ENCODE measurements around the gene ZNF213. TPM values are rescaled to one million over a fixed set of nuclear protein-coding genes. Genes with fewer than 3 reads are reported as not detected.

The ZNF213 gene
- polyA plus RNA-seq, 3 donors: 1.5 to 2.6 (median 1.8) TPM

DNA sequence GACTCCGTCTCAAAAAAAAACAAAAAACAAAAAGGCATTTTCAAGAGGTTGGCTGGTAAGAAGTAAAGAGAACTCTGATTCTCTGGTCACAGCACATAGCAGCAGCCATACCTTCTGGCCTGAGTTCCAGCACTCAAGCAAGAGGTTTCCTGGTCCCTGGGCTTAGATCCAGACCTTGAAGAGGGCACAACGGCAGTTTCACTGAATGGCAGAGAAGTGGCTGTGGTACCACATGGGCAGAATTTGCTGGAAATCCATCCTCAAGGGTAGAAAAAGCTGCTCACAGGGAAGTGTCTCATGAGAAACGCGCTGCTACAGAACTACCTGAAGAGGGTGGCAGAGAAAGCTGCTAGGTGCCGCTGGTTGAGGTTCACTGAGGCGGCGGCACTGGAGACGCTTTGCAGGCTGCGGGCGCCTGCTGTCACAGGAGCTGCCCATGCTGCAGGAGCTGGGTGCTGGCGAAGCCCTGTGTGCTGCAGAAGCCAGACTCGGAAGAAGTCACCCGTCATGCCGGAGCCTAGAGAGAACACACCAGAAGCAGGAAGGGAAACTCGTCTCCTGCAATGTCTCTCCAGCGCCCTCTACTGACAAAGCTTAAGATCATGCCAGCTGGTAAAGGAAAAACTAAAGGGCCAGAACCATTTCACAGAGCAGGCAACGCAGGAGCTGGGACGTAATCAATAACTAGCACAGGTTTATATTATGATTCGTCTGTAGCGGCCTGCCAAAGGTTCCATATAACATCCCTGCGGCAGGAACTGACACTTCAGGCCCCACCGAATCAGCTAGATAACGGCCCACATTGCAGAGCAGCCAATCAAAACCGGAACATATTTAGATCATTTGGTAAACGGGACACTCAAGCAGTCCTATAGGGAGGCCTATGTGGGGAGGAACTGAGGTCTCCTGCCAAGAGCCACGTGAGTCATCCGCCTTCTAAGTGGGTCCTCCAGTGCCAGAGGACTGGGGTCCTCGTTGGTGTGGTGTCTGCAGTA is 5.4 kb upstream of the ZNF213 start:
- Histone ChIP-seq H2AFZ (ENCODE audit: insufficient read depth, low read depth, low read length, poor library complexity, severe bottlenecking) (peak overlapping the region; percentile 90), H3K4me2 (replicated peaks; ENCODE audit: extremely low read depth, low read length, poor library complexity, severe bottlenecking) (peak overlapping the region; percentile 93), H3K4me3 (replicated peaks in 1 of 3; ENCODE audit: low read depth in 2 of 3, low read length in 3 of 3) (peak overlapping the region; percentile 56 to 89 (median 65)), H3K4me1 (ENCODE audit: control insufficient read depth in 1 of 2, insufficient read depth in 2 of 2, low read length in 2 of 2) (peaks cover 31 to 43% of the 10 kb centered on the region in 2 donors), H3K36me3 (replicated peaks in 1 of 2; ENCODE audit: control insufficient read depth in 1 of 2, insufficient read depth in 2 of 2, low read length in 2 of 2) (no peaks in the 10 kb centered on the region), H3K9ac (ENCODE audit: insufficient read depth, low read length, poor library complexity, severe bottlenecking) (peak overlapping the region; percentile 55), H3K79me2 (ENCODE audit: insufficient read depth, low read length) (peaks cover 30% of the 10 kb centered on the region), H3K27ac (ENCODE audit: low read depth in 1 of 2, low read length in 2 of 2) (peak overlapping the region; percentile 37 to 66), H4K20me1 (ENCODE audit: insufficient read depth, low read length) (no peaks in the 10 kb centered on the region), H3K27me3 (ENCODE audit: control insufficient read depth in 2 of 2, insufficient read depth in 2 of 2, low read length in 2 of 2) (no peaks in the 10 kb centered on the region), H3K9me3 (replicated peaks in 1 of 2; ENCODE audit: control insufficient read depth in 1 of 2, insufficient read depth in 1 of 2, low read length in 2 of 2) (no peaks in the 10 kb centered on the region)
- TF ChIP-seq, protein P1, sequence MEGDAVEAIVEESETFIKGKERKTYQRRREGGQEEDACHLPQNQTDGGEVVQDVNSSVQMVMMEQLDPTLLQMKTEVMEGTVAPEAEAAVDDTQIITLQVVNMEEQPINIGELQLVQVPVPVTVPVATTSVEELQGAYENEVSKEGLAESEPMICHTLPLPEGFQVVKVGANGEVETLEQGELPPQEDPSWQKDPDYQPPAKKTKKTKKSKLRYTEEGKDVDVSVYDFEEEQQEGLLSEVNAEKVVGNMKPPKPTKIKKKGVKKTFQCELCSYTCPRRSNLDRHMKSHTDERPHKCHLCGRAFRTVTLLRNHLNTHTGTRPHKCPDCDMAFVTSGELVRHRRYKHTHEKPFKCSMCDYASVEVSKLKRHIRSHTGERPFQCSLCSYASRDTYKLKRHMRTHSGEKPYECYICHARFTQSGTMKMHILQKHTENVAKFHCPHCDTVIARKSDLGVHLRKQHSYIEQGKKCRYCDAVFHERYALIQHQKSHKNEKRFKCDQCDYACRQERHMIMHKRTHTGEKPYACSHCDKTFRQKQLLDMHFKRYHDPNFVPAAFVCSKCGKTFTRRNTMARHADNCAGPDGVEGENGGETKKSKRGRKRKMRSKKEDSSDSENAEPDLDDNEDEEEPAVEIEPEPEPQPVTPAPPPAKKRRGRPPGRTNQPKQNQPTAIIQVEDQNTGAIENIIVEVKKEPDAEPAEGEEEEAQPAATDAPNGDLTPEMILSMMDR (IDR thresholded peaks at IDR 0.05): peak; percentile 95
- Mint-ChIP-seq H3K9me3 (no peaks in the 10 kb centered on the region), H3K27me3 (ENCODE audit: low read depth in 3 of 3) (peaks cover 0 to 2% (median 0%) of the 10 kb centered on the region in 3 donors), H3K36me3 (peaks cover 4 to 6% of the 10 kb centered on the region in 2 donors), H3K4me3 (peak overlapping the region; percentile 85 to 93), H3K4me1 (peaks cover 40% of the 10 kb centered on the region), H3K27ac (peak overlapping the region in 6 of 7 donors; percentile 68 to 88 (median 78))
- peak; percentile 82 to 87 (median 83) for DNase-seq
- 16% methylated on average over 24 of the region's 28 CpGs for WGBS (ENCODE audit: insufficient coverage)
- intact Hi-C loops (cut with micrococcal nuclease): loop anchor here (1.0 to 10.0 kb wide), 5 partner anchors 33 to 215 kb away; partner anchors contain the start of genes FLYWCH1 (in 1 of the 2), HCFC1R1 (in 1 of the 2), THOC6 (in 1 of the 2) and TNFRSF12A (in 1 of the 2)

DNA sequence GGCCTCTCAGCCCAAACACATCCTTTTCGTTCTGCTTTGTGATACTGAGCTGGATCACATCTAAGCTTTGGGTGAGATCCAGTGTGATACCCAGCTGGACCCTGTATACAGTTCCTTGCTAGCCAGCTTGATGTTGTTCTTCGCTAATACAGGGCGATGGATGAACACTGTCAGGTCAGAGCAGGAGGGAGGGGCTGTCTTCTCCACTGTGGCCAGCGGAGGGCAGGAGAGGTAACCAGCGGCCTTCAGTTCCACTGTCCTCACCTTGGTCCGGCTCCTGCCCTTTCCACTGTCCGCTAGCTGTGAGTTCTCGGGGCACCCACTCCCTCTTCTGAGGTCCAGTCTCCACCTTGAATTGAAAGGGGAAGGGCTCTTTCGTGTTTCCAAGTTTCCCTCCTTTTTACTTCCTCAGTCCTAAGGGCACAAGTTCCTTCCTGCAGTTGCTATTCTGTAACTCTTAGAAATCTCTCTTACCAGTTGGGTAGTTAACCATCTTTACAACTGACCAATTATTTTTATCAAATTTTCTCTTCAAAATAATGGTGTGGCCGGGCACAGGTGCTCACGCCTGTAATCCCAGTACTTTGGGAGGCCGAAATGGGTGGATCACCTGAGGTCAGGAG is 3.0 kb upstream of the ZNF213 start:
- Mint-ChIP-seq H3K9me3 (no peaks in the 10 kb centered on the region), H3K27me3 (ENCODE audit: low read depth in 3 of 3) (peaks cover 0 to 1% (median 0%) of the 10 kb centered on the region in 3 donors), H3K4me1 (peaks cover 42% of the 10 kb centered on the region), H3K4me3 (no peak overlapping the region), H3K27ac (peak overlapping the region in 3 of 7 donors; percentile 26 to 86 (median 40)), H3K36me3 (peaks cover 1 to 6% of the 10 kb centered on the region in 2 donors)
- Histone ChIP-seq H3K9ac (ENCODE audit: insufficient read depth, low read length, poor library complexity, severe bottlenecking) (no peak overlapping the region), H3K27me3 (ENCODE audit: control insufficient read depth in 2 of 2, insufficient read depth in 2 of 2, low read length in 2 of 2) (no peaks in the 10 kb centered on the region), H3K4me2 (replicated peaks; ENCODE audit: extremely low read depth, low read length, poor library complexity, severe bottlenecking) (no peak overlapping the region), H3K36me3 (replicated peaks in 1 of 2; ENCODE audit: control insufficient read depth in 1 of 2, insufficient read depth in 2 of 2, low read length in 2 of 2) (peaks cover 0 to under 1% of the 10 kb centered on the region in 2 donors), H4K20me1 (ENCODE audit: insufficient read depth, low read length) (no peaks in the 10 kb centered on the region), H3K79me2 (ENCODE audit: insufficient read depth, low read length) (peaks cover 46% of the 10 kb centered on the region), H3K27ac (ENCODE audit: low read depth in 1 of 2, low read length in 2 of 2) (peak overlapping the region in 1 of 2 donors; percentile 28), H2AFZ (ENCODE audit: insufficient read depth, low read depth, low read length, poor library complexity, severe bottlenecking) (no peak overlapping the region), H3K9me3 (replicated peaks in 1 of 2; ENCODE audit: control insufficient read depth in 1 of 2, insufficient read depth in 1 of 2, low read length in 2 of 2) (no peaks in the 10 kb centered on the region), H3K4me1 (ENCODE audit: control insufficient read depth in 1 of 2, insufficient read depth in 2 of 2, low read length in 2 of 2) (peaks cover 36 to 47% of the 10 kb centered on the region in 2 donors), H3K4me3 (replicated peaks in 1 of 3; ENCODE audit: low read depth in 2 of 3, low read length in 3 of 3) (no peak overlapping the region)
- DNase-seq: peak; percentile 23 to 35 (median 35)
- intact Hi-C loops (cut with micrococcal nuclease): no loop called here
- 60% methylated on average over 4 of the region's 12 CpGs for WGBS (ENCODE audit: insufficient coverage)
- TF ChIP-seq, protein P1 (IDR thresholded peaks at IDR 0.05): peak; percentile 58

Data from CD14-positive monocyte (primary cell).